ENCODE results near the gene SHROOM3. TPM values are rescaled to one million over a fixed set of nuclear protein-coding genes. Genes with fewer than 3 reads are reported as not detected.

SHROOM3 gene
- 10 to 100 TPM; 56.7 to 96.0 TPM for total RNA-seq

GRCh38 chr4:76434901-76435527, at the start of gene SHROOM3:
SHROOM3 (plus strand) TSS chr4:76435229; CDS start chr4:76436053, 824 bp downstream.
- H3K27ac ChIP-seq, result no peak within 1 kb of the TSS
- no peak within 1 kb of the TSS for H3K4me3 ChIP-seq
- no peak for DNase-seq
- H3K27me3 ChIP-seq, result no peaks in the 10 kb centered on the region
- WGBS, 2 donors, result 35 to 43% methylated on average over 9 of the region's 9 CpGs
- TF ChIP-seq POLR2A (IDR thresholded peaks at IDR 0.05), result no peak
- TF ChIP-seq, protein P1, sequence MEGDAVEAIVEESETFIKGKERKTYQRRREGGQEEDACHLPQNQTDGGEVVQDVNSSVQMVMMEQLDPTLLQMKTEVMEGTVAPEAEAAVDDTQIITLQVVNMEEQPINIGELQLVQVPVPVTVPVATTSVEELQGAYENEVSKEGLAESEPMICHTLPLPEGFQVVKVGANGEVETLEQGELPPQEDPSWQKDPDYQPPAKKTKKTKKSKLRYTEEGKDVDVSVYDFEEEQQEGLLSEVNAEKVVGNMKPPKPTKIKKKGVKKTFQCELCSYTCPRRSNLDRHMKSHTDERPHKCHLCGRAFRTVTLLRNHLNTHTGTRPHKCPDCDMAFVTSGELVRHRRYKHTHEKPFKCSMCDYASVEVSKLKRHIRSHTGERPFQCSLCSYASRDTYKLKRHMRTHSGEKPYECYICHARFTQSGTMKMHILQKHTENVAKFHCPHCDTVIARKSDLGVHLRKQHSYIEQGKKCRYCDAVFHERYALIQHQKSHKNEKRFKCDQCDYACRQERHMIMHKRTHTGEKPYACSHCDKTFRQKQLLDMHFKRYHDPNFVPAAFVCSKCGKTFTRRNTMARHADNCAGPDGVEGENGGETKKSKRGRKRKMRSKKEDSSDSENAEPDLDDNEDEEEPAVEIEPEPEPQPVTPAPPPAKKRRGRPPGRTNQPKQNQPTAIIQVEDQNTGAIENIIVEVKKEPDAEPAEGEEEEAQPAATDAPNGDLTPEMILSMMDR (IDR thresholded peaks at IDR 0.05), result no peak
- no peaks in the 10 kb centered on the region for H3K9me3 ChIP-seq
- no peaks in the 10 kb centered on the region for H3K36me3 ChIP-seq (replicated peaks in 1 of 2; ENCODE audit: insufficient read depth in 1 of 2, low read depth in 2 of 2)
- intact Hi-C loops (cut with DNase I), result loop anchor here (5.0 kb wide), 1 partner anchor 72 kb away; no protein-coding TSS in a partner anchor
- ATAC-seq, result no peak
- H3K4me1 ChIP-seq, result peaks cover 8% of the 10 kb centered on the region

- TF ChIP-seq, protein P1 (IDR thresholded peaks at IDR 0.05), result no peak
- TF ChIP-seq POLR2A (IDR thresholded peaks at IDR 0.05), result no peak
- Histone ChIP-seq H3K4me1 (no peaks in the 10 kb centered on the region), H3K9me3 (no peaks in the 10 kb centered on the region), H3K36me3 (replicated peaks in 1 of 2; ENCODE audit: insufficient read depth in 1 of 2, low read depth in 2 of 2) (no peaks in the 10 kb centered on the region), H3K27me3 (no peaks in the 10 kb centered on the region), H3K4me3 (no peak overlapping the region), H3K27ac (no peak overlapping the region)
- 85 to 88% methylated on average over 6 of the region's 6 CpGs for WGBS, 2 donors
- ATAC-seq (no peak), DNase-seq (no peak)
- intact Hi-C loops (cut with DNase I), result no loop called here
Observed at GRCh38 chr4:76385974-76386373, 49.1 kb upstream of the SHROOM3 start.

DNA sequence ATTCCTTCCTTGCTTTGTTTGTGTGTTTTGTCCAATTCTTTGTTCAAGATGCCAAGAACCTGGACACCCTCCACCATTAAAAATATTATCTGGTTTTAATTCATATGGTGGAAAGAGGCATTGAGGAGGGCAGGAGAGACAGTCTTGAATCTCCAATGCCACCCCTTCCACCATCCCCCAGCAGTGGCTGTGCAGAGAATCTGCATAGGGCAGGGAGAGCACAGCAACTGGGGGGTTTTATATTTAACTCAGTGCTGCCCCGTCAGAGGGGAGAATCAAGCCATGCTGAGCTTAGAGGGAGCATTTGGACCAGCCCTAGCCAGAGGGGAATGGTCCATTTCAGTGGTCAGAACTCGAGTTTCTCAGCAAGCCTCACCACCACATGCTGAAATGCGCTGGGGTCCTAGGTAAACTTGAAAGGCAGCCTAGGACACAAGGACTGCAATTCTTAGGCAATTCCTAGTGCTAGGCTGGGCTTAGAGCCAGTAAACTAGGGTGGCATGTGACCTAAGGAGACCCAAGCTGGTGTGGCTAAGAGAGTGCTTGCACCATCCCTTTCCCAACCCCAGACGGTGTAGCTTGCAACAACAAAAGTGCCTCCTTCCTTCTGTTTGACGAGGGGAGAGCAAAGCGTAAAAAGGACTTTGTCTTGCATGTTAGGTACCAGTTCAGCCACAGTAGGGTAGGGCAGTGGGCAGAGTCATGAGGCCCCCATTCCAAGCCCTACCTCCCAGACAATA, 48.3 kb upstream of the SHROOM3 start:
- DNase-seq, result no peak
- no peaks in the 10 kb centered on the region for H3K9me3 ChIP-seq
- intact Hi-C loops (cut with DNase I), result no loop called here
- no peak overlapping the region for H3K4me3 ChIP-seq
- no peaks in the 10 kb centered on the region for H3K4me1 ChIP-seq
- no peaks in the 10 kb centered on the region for H3K27me3 ChIP-seq
- TF ChIP-seq POLR2A (IDR thresholded peaks at IDR 0.05), result no peak
- TF ChIP-seq, protein P1 (IDR thresholded peaks at IDR 0.05), result no peak
- ATAC-seq, result no peak
- WGBS, 2 donors, result 62 to 88% methylated on average over 5 to 6 of the region's 6 CpGs
- H3K36me3 ChIP-seq (replicated peaks in 1 of 2; ENCODE audit: insufficient read depth in 1 of 2, low read depth in 2 of 2), result no peaks in the 10 kb centered on the region
- no peak overlapping the region for H3K27ac ChIP-seq

DNA sequence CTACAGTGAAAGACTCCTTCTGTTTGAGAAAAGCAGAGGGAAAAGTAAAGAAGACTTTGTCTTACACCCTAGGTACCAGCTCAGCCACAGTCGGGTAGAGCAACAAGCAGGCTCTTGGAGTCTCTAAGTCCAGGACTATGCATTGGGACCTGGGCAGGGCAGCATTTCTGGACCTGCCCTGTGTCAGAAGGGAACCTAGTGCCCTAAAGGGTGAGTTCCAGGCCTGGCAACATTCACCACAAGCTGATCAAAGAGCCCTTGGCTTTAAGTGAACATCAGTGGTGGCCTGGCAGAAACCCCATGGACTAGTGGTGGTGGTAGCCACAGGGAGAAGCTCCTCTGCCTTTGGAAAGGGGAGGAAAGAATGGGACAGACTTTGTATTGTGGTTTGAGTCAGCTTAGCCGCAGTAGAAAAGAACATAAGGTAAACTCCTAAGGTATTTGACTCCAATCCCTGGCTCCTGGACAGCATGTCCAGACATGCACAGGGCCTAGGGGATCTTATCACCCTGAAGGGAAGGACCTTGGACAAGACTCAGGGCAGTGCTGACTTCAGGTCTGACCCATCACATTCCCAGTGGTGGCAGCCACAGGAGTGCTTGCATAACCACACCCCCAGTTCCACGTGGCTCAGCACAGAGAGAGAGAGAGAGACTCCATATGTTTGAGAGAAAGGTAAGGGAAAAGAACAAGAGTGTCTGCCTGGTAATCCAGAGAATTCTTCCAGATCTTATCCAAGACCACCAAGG, 46.7 kb upstream of the SHROOM3 start:
- Histone ChIP-seq H3K4me3 (no peak overlapping the region), H3K27me3 (no peaks in the 10 kb centered on the region), H3K4me1 (no peaks in the 10 kb centered on the region), H3K36me3 (replicated peaks in 1 of 2; ENCODE audit: insufficient read depth in 1 of 2, low read depth in 2 of 2) (no peaks in the 10 kb centered on the region), H3K27ac (no peak overlapping the region), H3K9me3 (no peaks in the 10 kb centered on the region)
- DNase-seq (no peak), ATAC-seq (peak; percentile 42)
- TF ChIP-seq, protein P1 (IDR thresholded peaks at IDR 0.05), result no peak
- TF ChIP-seq POLR2A (IDR thresholded peaks at IDR 0.05), result no peak
- intact Hi-C loops (cut with DNase I), result no loop called here
- WGBS, 2 donors, result 59 to 76% methylated on average over 3 of the region's 3 CpGs

All from body of pancreas (tissue), 4 donors.